PC-9 (cell line): ENCODE measurements around the gene APOC4. TPM values are rescaled to one million over a fixed set of nuclear protein-coding genes. Genes with fewer than 3 reads are reported as not detected.

Experiments used
- BruUV-seq: library from RNA; stranded (reverse); fragments of 400-500 nt; replicated peaks from 2 replicates; lab custom pipeline; 2021; lab: Mats Ljungman, UMichigan
- CTCF ChIA-PET: fragments of 300-600 bp; sonication (Branson Sonifier 250); formaldehyde crosslinking; loops from one replicate; lab custom pipeline; 2022; ENCODE audit warnings: antibody characterized with exemption; lab: Charles Lee
- POLR2A ChIA-PET: fragments of 300-600 bp; sonication (Branson Sonifier 250); formaldehyde crosslinking; loops from one replicate; lab custom pipeline; 2022; ENCODE audit warnings: antibody characterized with exemption; ENCODE audit not compliant: unreplicated experiment; lab: Charles Lee
- DNase-seq, 2 experiments: peaks; one replicate each; pipeline versions ENCODE4 v3.0.0 to v3.0.0-alpha.2; 2015 to 2022; ENCODE audit warnings: mixed read lengths in 1 of 2
- H2AFZ ChIP-seq: fragments of 200-600 bp; sonication (generic); 2 replicates; pipeline ENCODE4 v1.8.1; 2017; ENCODE audit warnings: antibody characterized with exemption
- H3F3A ChIP-seq: fragments of 200-600 bp; sonication (generic); 2 replicates; pipeline ENCODE4 v1.8.1; 2017; ENCODE audit warnings: antibody characterized with exemption, mild to moderate bottlenecking, low read depth; ENCODE audit not compliant: insufficient read depth
- H3K27ac ChIP-seq: fragments of 200-600 bp; sonication (generic); 2 replicates; pipeline ENCODE4 v1.6.1; 2016; ENCODE audit warnings: mixed run types
- H3K27me3 ChIP-seq: fragments of 200-600 bp; sonication (generic); 2 replicates; pipeline ENCODE4 v1.6.1; 2016; ENCODE audit warnings: low read depth, mixed run types; ENCODE audit not compliant: insufficient read depth
- H3K36me3 ChIP-seq: fragments of 200-600 bp; sonication (generic); 2 replicates; pipeline ENCODE4 v1.6.1; 2016; ENCODE audit warnings: low read depth, mixed run types
- H3K4me1 ChIP-seq: fragments of 200-600 bp; sonication (generic); replicated peaks from 2 replicates; pipeline ENCODE4 v1.6.1; 2016; ENCODE audit warnings: mixed run types; ENCODE audit not compliant: insufficient read depth
- H3K4me2 ChIP-seq: fragments of 200-600 bp; sonication (generic); 2 replicates; pipeline ENCODE4 v1.6.1; 2017; ENCODE audit warnings: mixed run types
- H3K4me3 ChIP-seq: fragments of 200-600 bp; sonication (generic); 2 replicates; pipeline ENCODE4 v1.6.1; 2016; ENCODE audit warnings: mixed run types
- H3K79me2 ChIP-seq: fragments of 200-600 bp; sonication (generic); 2 replicates; pipeline ENCODE4 v1.6.1; 2017; ENCODE audit warnings: low read depth, mixed run types
- H3K9me2 ChIP-seq: fragments of 200-600 bp; sonication (generic); 2 replicates; pipeline ENCODE4 v1.8.1; 2017; ENCODE audit warnings: mild to moderate bottlenecking; ENCODE audit not compliant: insufficient read depth
- H3K9me3 ChIP-seq: fragments of 200-600 bp; sonication (generic); 2 replicates; pipeline ENCODE4 v1.8.1; 2016; ENCODE audit warnings: low read depth; ENCODE audit not compliant: insufficient read depth
- H4K20me1 ChIP-seq: fragments of 200-600 bp; sonication (generic); 2 replicates; pipeline ENCODE4 v1.8.1; 2017; ENCODE audit not compliant: insufficient read depth
- EZH2 ChIP-seq: fragments of 200-600 bp; sonication (generic); IDR thresholded peaks from 2 replicates; pipeline ENCODE4 v1.8.0; 2017; ENCODE audit warnings: antibody characterized with exemption, low read depth
- intact Hi-C: fragments of 100-400 bp; cut with micrococcal nuclease; formaldehyde crosslinking; loops from one replicate; pipeline ENCODE4 v1.10.0; 2022; ENCODE audit not compliant: unreplicated experiment
- total RNA-seq: library from RNA; stranded (reverse); gene quantifications from 2 replicates; pipeline ENCODE4 v1.2.3, GENCODE V29; 2021
- TF ChIP-seq, protein P1 (sequence below): fragments of 200-600 bp; sonication (generic); conservative IDR thresholded peaks from 2 replicates; pipeline ENCODE4 v1.6.1; 2017; ENCODE audit warnings: mixed run types, antibody characterized with exemption, mild to moderate bottlenecking, moderate library complexity

The APOC4 gene
- total RNA-seq, 1 experiment from 2014 or later = not detected

DNA sequence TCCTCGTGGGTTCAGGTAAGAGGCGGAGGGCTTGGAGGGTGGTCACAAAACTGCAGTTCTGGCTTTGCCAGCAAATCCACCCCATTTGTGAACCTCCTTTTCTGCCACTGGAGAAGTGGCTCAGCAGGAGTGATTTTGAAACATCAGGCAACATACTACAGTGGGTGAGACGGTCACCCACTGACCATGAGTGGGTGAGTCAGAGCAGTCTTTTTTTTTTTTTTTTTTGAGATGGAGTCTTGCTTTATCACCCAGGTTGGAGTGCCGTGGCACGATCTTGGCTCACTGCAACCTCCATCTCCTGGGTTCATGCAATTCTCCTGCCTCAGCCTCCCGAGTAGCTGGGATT is 48.0 kb upstream of the APOC4 start:
- Histone ChIP-seq H3K9me3 (no peaks in the 10 kb centered on the region), H3K4me3 (no peak overlapping the region), H4K20me1 (peaks cover 34% of the 10 kb centered on the region), H3K9me2 (no peaks in the 10 kb centered on the region), H3K79me2 (peaks cover 50% of the 10 kb centered on the region), H3K36me3 (peaks cover 45% of the 10 kb centered on the region), H2AFZ (no peak overlapping the region), H3K4me2 (no peak overlapping the region), H3K4me1 (peaks cover 20% of the 10 kb centered on the region), H3F3A (peaks cover 44% of the 10 kb centered on the region), H3K27ac (no peak overlapping the region), H3K27me3 (no peaks in the 10 kb centered on the region)
- BruUV-seq = TSS peak; percentile 2
- ChIA-PET CTCF (no interaction called here), POLR2A (no interaction called here)
- TF ChIP-seq, protein P1, sequence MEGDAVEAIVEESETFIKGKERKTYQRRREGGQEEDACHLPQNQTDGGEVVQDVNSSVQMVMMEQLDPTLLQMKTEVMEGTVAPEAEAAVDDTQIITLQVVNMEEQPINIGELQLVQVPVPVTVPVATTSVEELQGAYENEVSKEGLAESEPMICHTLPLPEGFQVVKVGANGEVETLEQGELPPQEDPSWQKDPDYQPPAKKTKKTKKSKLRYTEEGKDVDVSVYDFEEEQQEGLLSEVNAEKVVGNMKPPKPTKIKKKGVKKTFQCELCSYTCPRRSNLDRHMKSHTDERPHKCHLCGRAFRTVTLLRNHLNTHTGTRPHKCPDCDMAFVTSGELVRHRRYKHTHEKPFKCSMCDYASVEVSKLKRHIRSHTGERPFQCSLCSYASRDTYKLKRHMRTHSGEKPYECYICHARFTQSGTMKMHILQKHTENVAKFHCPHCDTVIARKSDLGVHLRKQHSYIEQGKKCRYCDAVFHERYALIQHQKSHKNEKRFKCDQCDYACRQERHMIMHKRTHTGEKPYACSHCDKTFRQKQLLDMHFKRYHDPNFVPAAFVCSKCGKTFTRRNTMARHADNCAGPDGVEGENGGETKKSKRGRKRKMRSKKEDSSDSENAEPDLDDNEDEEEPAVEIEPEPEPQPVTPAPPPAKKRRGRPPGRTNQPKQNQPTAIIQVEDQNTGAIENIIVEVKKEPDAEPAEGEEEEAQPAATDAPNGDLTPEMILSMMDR = no peak
- intact Hi-C loops = no loop called here
- no peak for DNase-seq

- DNase-seq = no peak
- no peak overlapping the region for H3K4me3 ChIP-seq
- POLR2A ChIA-PET = no interaction called here
- H3K27ac ChIP-seq = no peak overlapping the region
- peaks cover 46% of the 10 kb centered on the region for H3K36me3 ChIP-seq
- peaks cover 11% of the 10 kb centered on the region for H3K4me1 ChIP-seq
- intact Hi-C loops = no loop called here
- no peak overlapping the region for H3K4me2 ChIP-seq
- TF ChIP-seq EZH2 = no peak
- TF ChIP-seq, protein P1 = no peak
- CTCF ChIA-PET = no interaction called here
- peaks cover 44% of the 10 kb centered on the region for H4K20me1 ChIP-seq
- BruUV-seq = no TSS peak
- no peaks in the 10 kb centered on the region for H3K27me3 ChIP-seq
- H3K9me3 ChIP-seq = no peaks in the 10 kb centered on the region
- no peak overlapping the region for H2AFZ ChIP-seq
- H3K79me2 ChIP-seq = peaks cover 50% of the 10 kb centered on the region
- H3K9me2 ChIP-seq = no peaks in the 10 kb centered on the region
- peaks cover 44% of the 10 kb centered on the region for H3F3A ChIP-seq
These were observed 47.1 kb upstream of the APOC4 start for GRCh38 chr19:44894946-44895345.

DNA sequence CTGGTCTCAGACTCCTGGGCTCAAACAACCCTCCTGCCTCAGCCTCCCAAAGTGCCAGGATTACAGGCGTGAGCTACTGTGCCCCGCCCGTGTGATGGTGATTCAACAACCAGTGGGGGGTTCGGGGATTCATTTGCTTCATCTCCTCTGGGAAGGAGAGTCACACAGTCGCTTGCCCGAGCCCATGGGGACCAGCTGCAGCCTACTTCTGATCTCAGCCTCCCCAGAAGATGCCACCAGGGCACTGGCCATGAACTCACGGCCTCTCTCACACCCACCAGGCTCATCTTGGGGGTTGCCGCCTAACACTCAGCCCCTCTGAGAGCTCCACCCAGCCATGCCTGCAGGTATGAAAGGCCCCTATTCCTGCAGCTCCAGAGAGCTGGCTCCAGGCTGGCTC is 44.2 kb upstream of the APOC4 start:
- Histone ChIP-seq H3K27ac (no peak overlapping the region), H2AFZ (no peak overlapping the region), H3K4me2 (no peak overlapping the region), H3K9me2 (no peaks in the 10 kb centered on the region), H3K4me3 (no peak overlapping the region), H3F3A (peaks cover 63% of the 10 kb centered on the region), H4K20me1 (peaks cover 38% of the 10 kb centered on the region), H3K4me1 (peaks cover 3% of the 10 kb centered on the region; the same call in 1 of the 2 replicates), H3K9me3 (no peaks in the 10 kb centered on the region), H3K79me2 (peaks cover 33% of the 10 kb centered on the region), H3K27me3 (no peaks in the 10 kb centered on the region), H3K36me3 (peaks cover 58% of the 10 kb centered on the region)
- no TSS peak for BruUV-seq
- DNase-seq = no peak
- ChIA-PET POLR2A (interaction anchor here (0.7 kb wide), 1 partner anchor 94 kb away, joined by 13 read pairs; no protein-coding TSS in a partner anchor), CTCF (no interaction called here)
- TF ChIP-seq, protein P1 = no peak
- no peak for TF ChIP-seq EZH2
- intact Hi-C loops = no loop called here
